ENCODE data around the gene CTDSPL2. TPM values are rescaled to one million over a fixed set of nuclear protein-coding genes. Genes with fewer than 3 reads are reported as not detected.

Gene CTDSPL2
- polyA plus RNA-seq, 3 donors: 3.8 to 9.3 (median 8.6) TPM

- 97 to 98% (median 98%) methylated on average over 4 of the region's 4 CpGs for WGBS, 3 donors
- no peak overlapping the region for H3K27ac ChIP-seq (ENCODE audit: low read depth, low read length)
Measured at GRCh38 chr15:44569316-44569715, 141.9 kb downstream of the CTDSPL2 start.

- no peak overlapping the region for H3K27ac ChIP-seq (ENCODE audit: low read depth, low read length)
- 94 to 100% (median 96%) methylated on average over 4 of the region's 4 CpGs for WGBS, 3 donors
Measured at GRCh38 chr15:44570361-44570760, 142.9 kb downstream of the CTDSPL2 start.

- 83 to 93% (median 87%) methylated on average over 6 of the region's 6 CpGs for WGBS, 3 donors
- no peak overlapping the region for H3K27ac ChIP-seq (ENCODE audit: low read depth, low read length)
Measured at GRCh38 chr15:44573386-44573785, 146.0 kb downstream of the CTDSPL2 start.

GRCh38 chr15:44574734-44575133, 147.3 kb downstream of the CTDSPL2 start:
- H3K27ac ChIP-seq (ENCODE audit: low read depth, low read length): no peak overlapping the region
- 65 to 82% (median 76%) methylated on average over 1 of the region's 1 CpG for WGBS, 3 donors

Other genes with a start within 250 kb of the CTDSPL2 start
- gene FRMD5, start 232.4 kb upstream of the CTDSPL2 start, polyA plus RNA-seq: under 1 TPM; 0.05 to 0.12 (median 0.11) TPM
- gene GOLM2, start 138.9 kb upstream of the CTDSPL2 start, polyA plus RNA-seq: 10 to 100 TPM; 14.5 to 48.1 (median 21.0) TPM
- 10 to 100 TPM; 37.0 to 56.4 (median 56.1) TPM for gene EIF3J, start 109.5 kb downstream of the CTDSPL2 start, polyA plus RNA-seq
- 10 to 100 TPM; 13.7 to 19.1 (median 17.8) TPM for gene SPG11, start 236.0 kb downstream of the CTDSPL2 start, polyA plus RNA-seq